H1 (cell line): Measurements from ENCODE around the gene EIF4A3.

Experiments used
- CTCF ChIP-seq, 3 experiments: IDR thresholded peaks; 1 replicate in 2 of 3; 2 replicates in 1 of 3; pipeline versions ENCODE4 v1.5.1 to v1.6.1; 2011; ENCODE audit warnings: low read length in 3 of 3, mild to moderate bottlenecking in 3 of 3, inconsistent platforms in 2 of 3, low read depth in 1 of 3, moderate library complexity in 1 of 3; ENCODE audit not compliant: insufficient read depth in 1 of 3; ENCODE audit errors: control extremely low read depth in 1 of 3
- PHF8 ChIP-seq: fragments of 200-600 bp; sonication (generic); conservative IDR thresholded peaks from 2 replicates; pipeline ENCODE4 v1.7.1; 2012; ENCODE audit warnings: low read depth, mild to moderate bottlenecking, inconsistent platforms, low read length, moderate library complexity
- POLR2A ChIP-seq, 2 experiments: IDR thresholded peaks; 1 replicate in 1 of 2; 2 replicates in 1 of 2; pipeline ENCODE4 v1.6.1; 2011; ENCODE audit warnings: low read depth in 2 of 2, low read length in 2 of 2, mild to moderate bottlenecking in 2 of 2; ENCODE audit errors: control extremely low read depth in 1 of 2
- USF2 ChIP-seq: IDR thresholded peaks from 2 replicates; pipeline ENCODE4 v1.6.1; 2011; ENCODE audit warnings: low read length, improper control_type of control experiment

GRCh38 chr17:80102664-80103448 lies 44.1 kb downstream of the EIF4A3 start:
- TF ChIP-seq CTCF (IDR thresholded peaks at IDR 0.05; ENCODE audit: control extremely low read depth in 1 of 3, insufficient read depth in 1 of 3, low read depth in 1 of 3, low read length in 3 of 3) (no peak), USF2 (no peak), PHF8 (no peak), POLR2A (IDR thresholded peaks at IDR 0.05; ENCODE audit: control extremely low read depth in 1 of 2, low read depth in 2 of 2, low read length in 2 of 2) (no peak)
